ENCODE data around the gene RNF8.

The RNF8 gene

GRCh38 chr6:37315157-37315515 is 38.6 kb upstream of the RNF8 start:
- ATAC-seq = no peak
- TF ChIP-seq PPARA (CRISPR knock-in tag; IDR thresholded peaks at IDR 0.05; ENCODE audit: borderline replicate concordance) (no peak), ZNF565 (CRISPR knock-in tag; conservative IDR thresholded peaks at IDR 0.05; ENCODE audit: low read depth) (no peak), ARNTL (CRISPR knock-in tag; IDR thresholded peaks at IDR 0.05; ENCODE audit: borderline replicate concordance, low read depth) (no peak), ZNF70 (CRISPR knock-in tag; IDR thresholded peaks at IDR 0.05) (no peak), ISL1 (CRISPR knock-in tag; IDR thresholded peaks at IDR 0.05) (no peak), CSDC2 (CRISPR knock-in tag; IDR thresholded peaks at IDR 0.05) (no peak), TSHZ2 (CRISPR knock-in tag; IDR thresholded peaks at IDR 0.05) (no peak), ESRRG (CRISPR knock-in tag; IDR thresholded peaks at IDR 0.05) (no peak), CSRNP3 (CRISPR knock-in tag; IDR thresholded peaks at IDR 0.05) (no peak), ZFP30 (CRISPR knock-in tag; IDR thresholded peaks at IDR 0.05) (no peak), TOX (CRISPR knock-in tag; IDR thresholded peaks at IDR 0.05; ENCODE audit: borderline replicate concordance) (no peak), OSR1 (CRISPR knock-in tag; IDR thresholded peaks at IDR 0.05) (no peak), TCF4 (CRISPR knock-in tag; IDR thresholded peaks at IDR 0.05; ENCODE audit: borderline replicate concordance) (no peak), RARB (CRISPR knock-in tag; IDR thresholded peaks at IDR 0.05) (no peak), POU6F1 (CRISPR knock-in tag; IDR thresholded peaks at IDR 0.05; ENCODE audit: borderline replicate concordance, low read depth) (no peak)

GRCh38 chr6:37316071-37316470 is 37.7 kb upstream of the RNF8 start:
- no peak for TF ChIP-seq ZC3H10 (CRISPR knock-in tag; IDR thresholded peaks at IDR 0.05)
- no peak for TF ChIP-seq CSDC2 (CRISPR knock-in tag; IDR thresholded peaks at IDR 0.05)
- no peak for TF ChIP-seq ZFP3 (CRISPR knock-in tag; IDR thresholded peaks at IDR 0.05)
- no peak for TF ChIP-seq TOX (CRISPR knock-in tag; IDR thresholded peaks at IDR 0.05; ENCODE audit: borderline replicate concordance)
- no peak for TF ChIP-seq ZNF565 (CRISPR knock-in tag; conservative IDR thresholded peaks at IDR 0.05; ENCODE audit: low read depth)
- no peak for TF ChIP-seq ARNTL (CRISPR knock-in tag; IDR thresholded peaks at IDR 0.05; ENCODE audit: borderline replicate concordance, low read depth)
- TF ChIP-seq ZNF8 (CRISPR knock-in tag; IDR thresholded peaks at IDR 0.05) = no peak
- TF ChIP-seq CSRNP3 (CRISPR knock-in tag; IDR thresholded peaks at IDR 0.05) = no peak
- no peak for TF ChIP-seq ISL1 (CRISPR knock-in tag; IDR thresholded peaks at IDR 0.05)
- TF ChIP-seq CREB5 (CRISPR knock-in tag; IDR thresholded peaks at IDR 0.05; ENCODE audit: low read depth) = no peak
- TF ChIP-seq GLIS3 (CRISPR knock-in tag; IDR thresholded peaks at IDR 0.05) = no peak
- TF ChIP-seq TCF4 (CRISPR knock-in tag; IDR thresholded peaks at IDR 0.05; ENCODE audit: borderline replicate concordance) = no peak
- TF ChIP-seq ZNF70 (CRISPR knock-in tag; IDR thresholded peaks at IDR 0.05) = no peak
- TF ChIP-seq PPARA (CRISPR knock-in tag; IDR thresholded peaks at IDR 0.05; ENCODE audit: borderline replicate concordance) = no peak
- TF ChIP-seq OSR1 (CRISPR knock-in tag; IDR thresholded peaks at IDR 0.05) = no peak
- no peak for TF ChIP-seq ESRRG (CRISPR knock-in tag; IDR thresholded peaks at IDR 0.05)
- no peak for TF ChIP-seq TSHZ2 (CRISPR knock-in tag; IDR thresholded peaks at IDR 0.05)
- no peak for TF ChIP-seq RARB (CRISPR knock-in tag; IDR thresholded peaks at IDR 0.05)
- ATAC-seq = no peak
